A549 (cell line): Measurements from ENCODE around the gene TIRAP. TPM values are rescaled to one million over a fixed set of nuclear protein-coding genes. Genes with fewer than 3 reads are reported as not detected.
A peak's percentile ranks its signal among the peaks of the same experiment; 100 is the strongest.

Experiments
- ATAC-seq, 2 experiments: fragments of 200-7000 bp in 1 of 2; fragments of >200 bp in 1 of 2; cut with Nextera tagmentation in 1 of 2; cut with Tn5 transposase in 1 of 2; 3 replicates each; pipeline versions ENCODE4 v1.8.0 to v1.9.1; 2018 to 2020; ENCODE audit warnings: mild to moderate bottlenecking in 1 of 2, moderate library complexity in 1 of 2
- CTCF ChIA-PET: fragments of 300-600 bp; sonication (Branson Sonifier 250); formaldehyde crosslinking; extraction: SDS; loops from one replicate; lab custom pipeline; 2021; ENCODE audit warnings: antibody characterized with exemption, inconsistent platforms; lab: Yijun Ruan, JAX
- POLR2A ChIA-PET: fragments of 350-600 bp; formaldehyde crosslinking; extraction: SDS; loops from one replicate; lab custom pipeline; 2021; ENCODE audit warnings: antibody characterized with exemption, inconsistent platforms; lab: Yijun Ruan, JAX
- DNase-seq, 2 experiments: peaks; one replicate each; pipeline versions ENCODE4 v3.0.0 to v3.0.0-alpha.2; 2011 to 2016; ENCODE audit warnings: low read depth in 1 of 2, low spot score in 1 of 2
- FAIRE-seq: peaks from 2 replicates; lab custom pipeline; 2011; peaks lifted over from hg19 to GRCh38; lab: Jason Lieb, UNC
- H3K27ac ChIP-seq, 2 experiments: fragments of >200 bp; sonication (Bioruptor Twin); formaldehyde crosslinking; 3 replicates each; pipeline ENCODE4 v1.5.1; 2016 to 2017
- H3K4me1 ChIP-seq: fragments of >200 bp; sonication (Bioruptor Twin); formaldehyde crosslinking; 3 replicates; pipeline ENCODE4 v1.6.1; 2016
- H3K4me2 ChIP-seq: fragments of >200 bp; sonication (Bioruptor Twin); formaldehyde crosslinking; 3 replicates; pipeline ENCODE4 v1.6.1; 2016
- H3K4me3 ChIP-seq: fragments of >200 bp; sonication (Bioruptor Twin); formaldehyde crosslinking; 3 replicates; pipeline ENCODE4 v1.5.1; 2016
- H3K9me3 ChIP-seq: fragments of >200 bp; sonication (Bioruptor Twin); formaldehyde crosslinking; 3 replicates; pipeline ENCODE4 v1.6.1; 2016
- CBX2 ChIP-seq: fragments of 200-600 bp; sonication (generic); IDR thresholded peaks from 2 replicates; pipeline ENCODE4 v1.6.1; 2016; ENCODE audit warnings: low read depth, mild to moderate bottlenecking, borderline replicate concordance
- CBX8 ChIP-seq: fragments of 200-600 bp; sonication (generic); IDR thresholded peaks from 2 replicates; pipeline ENCODE4 v1.6.1; 2016
- CHD2 ChIP-seq: fragments of 150-350 bp; IDR thresholded peaks from 2 replicates; pipeline ENCODE4 v1.6.1; 2014; ENCODE audit warnings: low read length; ENCODE audit not compliant: partially characterized antibody
- CHD4 ChIP-seq: fragments of 200-600 bp; sonication (generic); IDR thresholded peaks from 2 replicates; pipeline ENCODE4 v1.6.1; 2016; ENCODE audit warnings: antibody characterized with exemption, mild to moderate bottlenecking, borderline replicate concordance
- CTCF ChIP-seq: fragments of >200 bp; sonication (Bioruptor Twin); formaldehyde crosslinking; IDR thresholded peaks from 3 replicates; pipeline ENCODE4 v1.5.1; 2016
- E2F6 ChIP-seq: IDR thresholded peaks from 2 replicates; pipeline ENCODE4 v1.6.1; 2012; ENCODE audit warnings: low read depth, borderline replicate concordance
- EHF ChIP-seq: fragments of 250-450 bp; sonication (Bioruptor Pico); IDR thresholded peaks from 2 replicates; pipeline ENCODE4 v1.5.0; 2020; ENCODE audit warnings: mild to moderate bottlenecking
- EHMT2 ChIP-seq: fragments of 200-600 bp; sonication (generic); IDR thresholded peaks from 2 replicates; pipeline ENCODE4 v1.6.1; 2016; ENCODE audit warnings: antibody characterized with exemption, low read depth, mild to moderate bottlenecking, moderate library complexity
- EP300 ChIP-seq, 2 experiments: fragments of >200 bp; sonication (Bioruptor Twin); formaldehyde crosslinking; IDR thresholded peaks; 2 replicates in 1 of 2; 3 replicates in 1 of 2; pipeline ENCODE4 v1.6.1; 2016 to 2017
- FOSB ChIP-seq: fragments of 250-450 bp; sonication (Bioruptor Pico); IDR thresholded peaks from 2 replicates; pipeline ENCODE4 v1.5.0; 2020; ENCODE audit warnings: mild to moderate bottlenecking, moderate library complexity
- FOXS1 ChIP-seq: fragments of 250-450 bp; sonication (Bioruptor Pico); IDR thresholded peaks from 2 replicates; pipeline ENCODE4 v1.5.0; 2020; ENCODE audit warnings: mild to moderate bottlenecking, moderate library complexity
- HDAC2 ChIP-seq: fragments of 200-600 bp; sonication (generic); IDR thresholded peaks from 2 replicates; pipeline ENCODE4 v1.6.1; 2016
- HOXB5 ChIP-seq: fragments of 250-450 bp; sonication (Bioruptor Pico); IDR thresholded peaks from 2 replicates; pipeline ENCODE4 v1.5.0; 2020; ENCODE audit warnings: mild to moderate bottlenecking, moderate library complexity
- MAFK ChIP-seq: fragments of 450-650 bp; IDR thresholded peaks from 2 replicates; pipeline ENCODE4 v1.6.1; 2014; ENCODE audit not compliant: partially characterized antibody
- MYC ChIP-seq: IDR thresholded peaks from 2 replicates; pipeline ENCODE4 v1.6.1; 2012; ENCODE audit warnings: mild to moderate bottlenecking, inconsistent platforms, low read length, improper control_type of control experiment, borderline replicate concordance
- NPAS2 ChIP-seq: fragments of 250-450 bp; sonication (Bioruptor Pico); IDR thresholded peaks from 2 replicates; pipeline ENCODE4 v1.8.0; 2022; ENCODE audit warnings: mild to moderate bottlenecking, moderate library complexity, borderline replicate concordance
- NR3C1 ChIP-seq: fragments of >200 bp; sonication (Bioruptor Twin); formaldehyde crosslinking; IDR thresholded peaks from 3 replicates; pipeline ENCODE4 v1.6.1; 2017
- PBX3 ChIP-seq: IDR thresholded peaks from 2 replicates; pipeline ENCODE4 v1.6.1; 2012
- PHF8 ChIP-seq: fragments of 200-600 bp; sonication (generic); IDR thresholded peaks from 2 replicates; pipeline ENCODE4 v1.6.1; 2016; ENCODE audit warnings: low read depth, mild to moderate bottlenecking, antibody characterized with exemption, moderate library complexity, borderline replicate concordance
- REST ChIP-seq: fragments of 200-600 bp; sonication (generic); IDR thresholded peaks from 2 replicates; pipeline ENCODE4 v1.6.1; 2016; ENCODE audit warnings: antibody characterized with exemption, mild to moderate bottlenecking, moderate library complexity
- SMC3 ChIP-seq: fragments of >200 bp; sonication (Bioruptor Twin); formaldehyde crosslinking; IDR thresholded peaks from 3 replicates; pipeline ENCODE4 v1.6.1; 2018; ENCODE audit warnings: inconsistent platforms
- TP53 ChIP-seq: fragments of 250-450 bp; sonication (Bioruptor Pico); IDR thresholded peaks from 2 replicates; pipeline ENCODE4 v1.5.0; 2021; ENCODE audit warnings: mild to moderate bottlenecking, moderate library complexity
- USF2 ChIP-seq: fragments of 450-650 bp; IDR thresholded peaks from 2 replicates; pipeline ENCODE4 v1.6.1; 2014; ENCODE audit warnings: antibody characterized with exemption
- ZFP36 ChIP-seq: fragments of 450-650 bp; IDR thresholded peaks from 2 replicates; pipeline ENCODE4 v1.6.1; 2014; ENCODE audit warnings: borderline replicate concordance; ENCODE audit not compliant: partially characterized antibody
- whole genome bisulfite sequencing: methylation state at CpG from one replicate; pipeline ENCODE4 v1.1.6; 2017; ENCODE audit errors: missing lambda C conversion rate; 5-methylcytosine and 5-hydroxymethylcytosine counted together
- polyA plus RNA-seq, 4 experiments: library from polyadenylated mRNA; depleted of rRNA in 3 of 4; stranded (reverse); fragments of >200 nt; fragmentation: RNase III in 1 of 4; extraction: RNeasy Plus Mini Kit Qiagen cat#74134 plus additional on column Dnase treatment in 1 of 4; gene quantifications; 2 replicates in 3 of 4; 3 replicates in 1 of 4; pipeline ENCODE4 v1.2.3, GENCODE V29; 2011 to 2017

The TIRAP gene
- polyA plus RNA-seq, 2 of the 4 experiments (the other 2 are of a cell fraction) = 4.5 to 5.4 TPM

- ChIA-PET CTCF (no interaction called here), POLR2A (interaction anchor here (0.9 to 1.0 kb wide), 2 partner anchors 22 to 49 kb away, joined by 3 to 5 read pairs; no protein-coding TSS in a partner anchor)
- Histone ChIP-seq H3K4me3 (peak overlapping the region; percentile 64), H3K4me2 (peak overlapping the region; percentile 90), H3K9me3 (no peaks in the 10 kb centered on the region), H3K27ac (peak overlapping the region; percentile 89 to 99), H3K4me1 (peaks cover 8% of the 10 kb centered on the region; the same call in 1 of the 3 replicates)
- no peak for FAIRE-seq
- ATAC-seq = peak; percentile 33 to 41; a peak in 4 of 6 replicates
- 81% methylated on average over 12 of the region's 12 CpGs for WGBS
- no peak for TF ChIP-seq EHMT2
- no peak for TF ChIP-seq CHD2
- no peak for TF ChIP-seq MYC
- TF ChIP-seq EHF (CRISPR knock-in tag) = no peak
- TF ChIP-seq NR3C1 = no peak
- TF ChIP-seq EP300 (IDR thresholded peaks at IDR 0.05) = no peak
- no peak for TF ChIP-seq HDAC2
- no peak for TF ChIP-seq CTCF
- TF ChIP-seq FOXS1 (CRISPR knock-in tag) = no peak
- TF ChIP-seq REST = no peak
- no peak for TF ChIP-seq NPAS2 (CRISPR knock-in tag)
- TF ChIP-seq PHF8 = no peak
- no peak for DNase-seq
Measured at GRCh38 chr11:126304457-126305075, 21.7 kb downstream of the TIRAP start.

- ChIA-PET CTCF (no interaction called here), POLR2A (no interaction called here)
- TF ChIP-seq CHD4 = no peak
- no peak for TF ChIP-seq HOXB5
- TF ChIP-seq TP53 (CRISPR knock-in tag) = no peak
- TF ChIP-seq PBX3 = no peak
- TF ChIP-seq CBX2 = no peak
- TF ChIP-seq FOSB (CRISPR knock-in tag) = no peak
- no peak for TF ChIP-seq CTCF
- no peak for TF ChIP-seq CHD2
- TF ChIP-seq SMC3 = no peak
- TF ChIP-seq EHF (CRISPR knock-in tag) = no peak
- no peak for TF ChIP-seq MAFK
- no peak for TF ChIP-seq NR3C1
- TF ChIP-seq ZFP36 = no peak
- TF ChIP-seq CBX8 = no peak
- no peak for TF ChIP-seq USF2
- no peak for TF ChIP-seq E2F6
- DNase-seq (no peak), ATAC-seq (no peak), FAIRE-seq (no peak)
- Histone ChIP-seq H3K4me2 (no peak overlapping the region), H3K4me1 (peaks cover 8% of the 10 kb centered on the region; the same call in 1 of the 3 replicates), H3K4me3 (no peak overlapping the region), H3K27ac (no peak overlapping the region), H3K9me3 (no peaks in the 10 kb centered on the region)
- 88% methylated on average over 4 of the region's 4 CpGs for WGBS
Measured at GRCh38 chr11:126305699-126306098, 22.8 kb downstream of the TIRAP start.
